HG03521 (cell line): ENCODE data around the gene GIT2.
A peak's percentile ranks its signal among the peaks of the same experiment; 100 is the strongest.
"Not testable (repeated sequence)": the region's sequence is repeated elsewhere in the genome, so short reads cannot be mapped to it uniquely, and the experiment has no call there.

ENCODE experiments used
- ATAC-seq: cut with Tn5 transposase; IDR thresholded peaks from one replicate; pipeline ENCODE4 v1.9.1; 2021; ENCODE audit warnings: mild to moderate bottlenecking, moderate library complexity; ENCODE audit not compliant: unreplicated experiment

GIT2 gene

GRCh38 chr12:109995686-109996482 lies at the start of gene GIT2:
Gene GIT2, minus strand, starts transcription at chr12:109996368. Its CDS starts 144 bp downstream, at chr12:109996224.
- ATAC-seq, result peak; percentile 62

GRCh38 chr12:110042264-110042663 lies 46.1 kb upstream of the GIT2 start:
- ATAC-seq, result no peak

- no peak for ATAC-seq
Observed at GRCh38 chr12:110039085-110039807, 43.1 kb upstream of the GIT2 start.

- no peak for ATAC-seq
Observed at GRCh38 chr12:110038741-110039084, 42.5 kb upstream of the GIT2 start.

GRCh38 chr12:110037315-110037714 lies 41.1 kb upstream of the GIT2 start:
- no peak for ATAC-seq

- ATAC-seq, result no peak
Observed at GRCh38 chr12:110035534-110036104, 39.5 kb upstream of the GIT2 start.

- ATAC-seq, result no peak
Observed at GRCh38 chr12:110033888-110034287, 37.7 kb upstream of the GIT2 start.

GRCh38 chr12:110029290-110029815 lies 33.2 kb upstream of the GIT2 start:
- no peak for ATAC-seq

- ATAC-seq, result no peak
Observed at GRCh38 chr12:110028323-110028722, 32.2 kb upstream of the GIT2 start.

- no peak for ATAC-seq
Observed at GRCh38 chr12:110024051-110024450, 27.9 kb upstream of the GIT2 start.

- no peak for ATAC-seq
Observed at GRCh38 chr12:110023059-110023980, 27.2 kb upstream of the GIT2 start.

GRCh38 chr12:110020956-110021355 lies 24.8 kb upstream of the GIT2 start:
- no peak for ATAC-seq

GRCh38 chr12:110015132-110015531 lies 19.0 kb upstream of the GIT2 start:
- no peak for ATAC-seq

GRCh38 chr12:110012659-110013058 lies 16.5 kb upstream of the GIT2 start:
- no peak for ATAC-seq

GRCh38 chr12:110012137-110012536 lies 16.0 kb upstream of the GIT2 start:
- peak; percentile 57 for ATAC-seq

- no peak for ATAC-seq
Observed at GRCh38 chr12:110010853-110011723, 14.9 kb upstream of the GIT2 start.

GRCh38 chr12:110008681-110009398 lies 12.7 kb upstream of the GIT2 start:
- ATAC-seq, result not testable (repeated sequence)

- no peak for ATAC-seq
Observed at GRCh38 chr12:110007881-110008280, 11.7 kb upstream of the GIT2 start.

- no peak for ATAC-seq
Observed at GRCh38 chr12:110006115-110006514, 9.9 kb upstream of the GIT2 start.
